Body of pancreas (tissue), 4 donors: Measurements from ENCODE around the gene NFIA.

Experiments
- POLR2A ChIP-seq, 3 donors: fragments of 450-650 bp; IDR thresholded peaks; one replicate each; pipeline ENCODE4 v1.6.1; 2016; ENCODE audit warnings: antibody characterized with exemption in 3 of 3, mild to moderate bottlenecking in 2 of 3
- TF ChIP-seq, protein P1 (sequence below), 7 experiments: fragments of 450-650 bp in 4 of 7; fragments of 200-600 bp in 3 of 7; sonication (generic) in 3 of 7; IDR thresholded peaks; one replicate each; pipeline ENCODE4 v1.5.1; 2016 to 2019; ENCODE audit warnings: antibody characterized with exemption in 7 of 7

DNA sequence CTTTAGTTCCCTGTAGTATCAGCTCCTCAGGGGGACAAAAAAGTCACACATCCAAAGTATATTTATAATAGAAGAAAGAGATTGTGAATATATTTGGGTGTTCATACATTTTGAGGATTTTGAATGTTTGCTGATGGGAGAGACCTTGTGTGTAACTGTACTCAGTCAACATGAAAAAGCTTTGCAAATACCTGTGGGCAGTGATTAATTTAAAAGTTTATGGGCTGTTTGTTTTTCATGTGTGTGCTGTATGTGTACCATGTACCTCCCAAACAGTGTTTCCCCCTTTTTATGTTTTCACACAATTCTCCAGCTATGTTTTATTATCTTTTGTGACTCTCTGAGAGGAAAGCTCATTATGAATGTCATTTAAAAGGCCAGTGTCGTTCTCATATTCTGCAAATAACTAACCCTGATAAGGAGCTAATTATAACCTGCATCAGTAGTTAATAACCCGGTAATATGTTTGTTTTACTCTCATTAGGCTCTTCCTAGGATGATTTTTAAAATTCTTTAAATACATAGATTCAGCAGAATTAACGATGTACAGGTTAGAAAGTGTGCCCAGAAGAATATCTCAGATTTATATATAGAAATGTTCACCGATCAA, 271.5 kb downstream of the NFIA start:
- TF ChIP-seq, protein P1, sequence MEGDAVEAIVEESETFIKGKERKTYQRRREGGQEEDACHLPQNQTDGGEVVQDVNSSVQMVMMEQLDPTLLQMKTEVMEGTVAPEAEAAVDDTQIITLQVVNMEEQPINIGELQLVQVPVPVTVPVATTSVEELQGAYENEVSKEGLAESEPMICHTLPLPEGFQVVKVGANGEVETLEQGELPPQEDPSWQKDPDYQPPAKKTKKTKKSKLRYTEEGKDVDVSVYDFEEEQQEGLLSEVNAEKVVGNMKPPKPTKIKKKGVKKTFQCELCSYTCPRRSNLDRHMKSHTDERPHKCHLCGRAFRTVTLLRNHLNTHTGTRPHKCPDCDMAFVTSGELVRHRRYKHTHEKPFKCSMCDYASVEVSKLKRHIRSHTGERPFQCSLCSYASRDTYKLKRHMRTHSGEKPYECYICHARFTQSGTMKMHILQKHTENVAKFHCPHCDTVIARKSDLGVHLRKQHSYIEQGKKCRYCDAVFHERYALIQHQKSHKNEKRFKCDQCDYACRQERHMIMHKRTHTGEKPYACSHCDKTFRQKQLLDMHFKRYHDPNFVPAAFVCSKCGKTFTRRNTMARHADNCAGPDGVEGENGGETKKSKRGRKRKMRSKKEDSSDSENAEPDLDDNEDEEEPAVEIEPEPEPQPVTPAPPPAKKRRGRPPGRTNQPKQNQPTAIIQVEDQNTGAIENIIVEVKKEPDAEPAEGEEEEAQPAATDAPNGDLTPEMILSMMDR (IDR thresholded peaks at IDR 0.05), result no peak
- no peak for TF ChIP-seq POLR2A (IDR thresholded peaks at IDR 0.05)
